Nucleus accumbens (tissue), 56 donors: ENCODE results near the gene CD1C.
"Not testable (repeated sequence)": the region's sequence is repeated elsewhere in the genome, so short reads cannot be mapped to it uniquely, and the experiment has no call there.

ENCODE experiments used
- DNase-seq, 56 donors: peaks; one replicate each; lab custom pipeline; 2025; lab: John Stamatoyannopoulos, UW

CD1C gene

GRCh38 chr1:158289811-158290210 lies at the start of gene CD1C:
Gene CD1C, plus strand, starts transcription at chr1:158289923. Its CDS starts 142 bp downstream, at chr1:158290065.
- DNase-seq: no peak

GRCh38 chr1:158246650-158247049 lies 43.1 kb upstream of the CD1C start:
- DNase-seq: no peak

DNA sequence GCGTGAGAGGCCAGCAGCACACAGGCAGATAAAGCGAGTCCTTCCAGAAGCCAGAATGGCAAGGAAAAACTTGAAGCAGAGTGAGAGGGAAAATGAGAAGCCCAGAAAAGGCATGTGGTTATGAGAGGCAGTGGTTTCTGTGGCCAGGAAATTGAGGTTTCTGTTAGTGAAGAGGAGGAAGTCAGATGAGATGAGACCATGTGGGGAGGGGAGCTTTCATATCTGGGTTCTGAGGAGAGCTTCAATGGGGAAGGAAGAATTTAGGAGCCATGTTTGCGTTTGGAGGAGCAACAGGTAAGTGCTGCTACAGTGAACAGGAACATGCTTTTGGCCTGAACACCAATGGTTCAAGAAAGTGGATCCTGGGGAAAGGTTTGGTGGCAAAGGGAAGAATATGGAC lies 41.6 kb upstream of the CD1C start:
- DNase-seq: peak in 5 of 56 donors; percentile 1 to 15 (median 3)

DNA sequence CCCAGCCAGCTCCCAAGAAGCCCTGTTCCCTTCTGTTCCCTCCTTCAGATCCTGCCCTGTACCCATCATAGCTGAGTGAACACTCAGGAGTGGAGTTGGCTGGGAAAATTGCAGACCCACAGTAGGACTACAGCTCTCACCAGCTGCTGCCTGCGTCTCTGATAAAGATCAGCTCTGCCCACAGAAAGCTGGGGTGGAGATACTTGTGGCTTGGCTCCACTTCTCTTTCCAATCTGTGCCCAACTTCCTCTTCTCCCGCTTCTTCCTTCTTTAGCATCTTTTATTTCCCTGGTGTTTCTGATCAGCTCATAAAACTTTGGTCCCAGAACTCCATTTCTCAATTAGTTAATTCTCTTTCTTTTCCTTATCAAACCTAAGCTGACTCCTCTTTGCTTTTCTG lies 41.0 kb upstream of the CD1C start:
- DNase-seq: no peak

- DNase-seq: no peak
Observed at GRCh38 chr1:158249646-158250045, 40.1 kb upstream of the CD1C start.

DNA sequence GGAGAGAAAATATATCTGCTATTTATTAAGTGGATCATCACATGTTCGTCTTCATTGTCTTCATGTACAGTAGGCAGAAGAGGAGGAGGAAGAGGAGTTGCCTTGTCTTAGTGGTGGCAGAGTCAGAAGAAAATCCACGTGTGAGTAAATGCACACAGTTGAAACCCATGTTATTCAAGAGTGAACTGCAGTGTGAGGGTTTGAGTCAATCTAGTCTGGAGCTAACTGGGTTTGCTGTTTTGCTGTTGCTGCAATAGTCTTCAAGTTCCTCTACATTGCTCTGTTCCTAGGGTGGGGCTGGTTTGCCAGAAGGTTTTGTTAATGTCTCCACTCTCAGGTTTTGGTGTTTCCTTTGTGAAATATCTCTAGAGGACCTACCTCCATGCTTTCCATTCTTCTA lies 38.6 kb upstream of the CD1C start:
- DNase-seq: no peak

DNA sequence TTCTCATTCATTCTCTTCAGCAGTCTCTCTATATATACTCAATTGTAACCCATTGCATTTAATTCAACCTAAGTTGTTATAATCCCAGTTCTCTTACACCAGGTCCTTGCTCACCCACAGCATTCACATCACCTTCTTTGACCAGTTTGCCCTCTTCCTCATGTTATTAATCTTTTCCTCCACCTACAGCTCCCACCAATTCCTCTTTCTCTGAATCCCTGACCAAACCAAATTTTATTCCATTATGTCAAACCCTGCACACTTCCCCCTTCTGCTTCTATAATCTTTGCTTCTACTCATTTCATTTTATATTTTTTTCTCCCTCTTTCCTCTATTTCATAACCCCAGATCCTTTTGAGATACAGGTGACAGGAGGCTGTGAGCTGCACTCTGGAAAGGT lies 34.1 kb upstream of the CD1C start:
- no peak for DNase-seq

DNA sequence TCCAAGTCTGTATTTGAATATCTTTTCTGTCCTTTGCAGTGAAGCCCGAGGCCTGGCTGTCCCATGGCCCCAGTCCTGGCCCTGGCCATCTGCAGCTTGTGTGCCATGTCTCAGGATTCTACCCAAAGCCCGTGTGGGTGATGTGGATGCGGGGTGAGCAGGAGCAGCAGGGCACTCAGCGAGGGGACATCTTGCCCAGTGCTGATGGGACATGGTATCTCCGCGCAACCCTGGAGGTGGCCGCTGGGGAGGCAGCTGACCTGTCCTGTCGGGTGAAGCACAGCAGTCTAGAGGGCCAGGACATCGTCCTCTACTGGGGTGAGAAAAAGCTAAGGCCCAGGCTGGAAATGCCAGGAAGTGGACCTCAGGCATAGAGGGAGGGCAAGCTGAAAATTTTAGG lies 33.0 kb upstream of the CD1C start:
- DNase-seq: not testable (repeated sequence)

DNA sequence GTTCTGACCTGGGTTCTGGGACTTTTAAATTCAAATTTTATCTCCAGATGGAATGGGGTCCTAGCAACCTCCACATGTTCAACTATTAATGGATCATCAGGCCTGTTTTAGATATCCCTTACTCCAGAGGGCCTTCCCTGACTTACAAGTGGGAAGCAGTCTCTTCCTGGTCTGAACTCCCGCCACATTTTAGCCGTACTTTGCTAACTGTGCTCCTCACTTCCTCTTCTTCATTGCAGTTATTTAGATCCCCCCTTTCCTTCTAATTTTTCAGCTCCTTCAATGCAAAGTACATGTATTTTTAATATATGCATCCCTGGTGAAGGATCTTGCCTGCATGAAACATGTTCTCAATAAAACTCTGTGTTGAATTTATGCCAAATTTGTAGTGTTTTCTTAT lies 31.8 kb upstream of the CD1C start:
- no peak for DNase-seq

DNA sequence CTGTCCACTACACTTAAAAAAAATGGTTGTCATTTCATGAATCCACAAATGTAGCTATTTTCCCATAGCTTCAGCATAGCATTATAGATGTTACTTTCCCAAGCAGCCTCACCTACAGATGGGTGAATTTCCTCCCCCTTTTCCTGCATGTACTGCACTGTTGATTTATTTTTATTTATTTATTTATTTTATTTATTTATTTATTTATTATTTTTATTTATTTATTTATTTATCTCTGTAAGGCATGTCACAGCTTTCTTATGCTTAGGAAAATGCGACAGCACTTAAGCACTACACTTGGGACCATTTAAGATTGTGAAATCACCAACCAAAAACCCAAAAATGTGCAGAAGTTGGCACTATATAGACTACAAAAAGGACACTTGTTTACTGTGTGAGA lies 30.6 kb upstream of the CD1C start:
- DNase-seq: no peak

DNA sequence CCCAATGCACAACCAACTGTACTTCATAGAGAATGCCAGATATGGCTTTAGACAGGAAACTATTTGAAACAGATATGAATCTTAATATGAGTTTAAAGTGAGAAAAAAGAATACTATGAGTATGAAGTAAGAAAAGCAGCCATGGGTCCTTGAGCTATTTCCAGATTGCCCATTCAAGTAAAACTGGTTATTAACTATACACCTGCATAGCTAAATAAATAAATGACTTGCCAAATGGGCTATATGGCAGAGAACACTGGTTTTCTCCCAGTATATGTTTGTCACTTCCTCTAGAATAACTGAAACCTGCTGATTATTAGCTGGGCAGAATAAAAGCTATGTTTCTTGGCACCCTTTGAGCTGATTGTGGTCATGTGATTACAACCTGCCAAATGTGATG lies 17.0 kb upstream of the CD1C start:
- DNase-seq: no peak

GRCh38 chr1:158274797-158275196 lies 14.9 kb upstream of the CD1C start:
- DNase-seq: no peak

- DNase-seq: not testable (repeated sequence)
Observed at GRCh38 chr1:158282421-158282820, 7.3 kb upstream of the CD1C start.

DNA sequence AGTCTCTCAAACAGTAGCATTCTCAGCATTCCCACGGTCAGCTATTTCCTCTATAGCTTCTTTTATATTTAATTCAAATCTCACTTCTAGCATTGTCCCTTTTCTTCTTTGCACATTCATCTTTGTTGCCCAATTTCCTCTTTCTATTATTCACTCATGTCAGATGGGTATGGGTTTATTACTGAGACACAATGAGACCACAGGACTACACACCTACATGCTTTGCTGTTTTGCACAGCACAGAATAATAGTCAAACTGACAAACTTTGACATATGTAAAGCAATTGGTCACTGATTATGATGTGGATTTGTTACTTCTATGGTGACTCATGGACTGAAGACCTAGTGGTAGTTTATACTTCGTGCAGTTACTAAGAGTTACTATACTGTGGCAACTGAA lies 5.8 kb upstream of the CD1C start:
- no peak for DNase-seq

DNA sequence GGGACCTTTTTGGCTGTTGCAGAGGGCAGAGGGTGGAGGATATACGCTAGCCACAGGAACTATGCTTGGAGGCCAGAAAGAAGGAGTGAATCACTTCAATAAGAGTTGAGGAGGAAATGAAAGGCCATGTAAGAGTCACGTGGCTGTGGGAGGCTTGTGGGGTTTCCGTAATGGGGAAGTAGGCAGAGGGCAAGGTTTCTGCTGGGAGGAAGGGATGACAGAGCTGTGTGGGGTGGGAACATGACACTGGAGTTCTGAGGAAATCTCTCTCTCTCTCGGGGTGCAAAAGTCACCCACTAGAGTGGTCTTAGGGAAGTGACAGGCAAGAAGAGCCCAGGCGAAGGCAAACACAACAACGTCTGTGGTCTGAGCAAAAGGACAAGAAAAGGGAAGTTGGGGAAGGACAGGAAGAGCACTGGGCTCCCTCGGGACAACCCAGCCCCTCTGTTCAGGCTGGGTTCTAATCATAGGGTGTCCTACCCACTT lies 3.9 kb upstream of the CD1C start:
- peak in 24 of 56 donors; percentile 2 to 38 (median 10) for DNase-seq

GRCh38 chr1:158286487-158286886 lies 3.2 kb upstream of the CD1C start:
- DNase-seq: no peak

DNA sequence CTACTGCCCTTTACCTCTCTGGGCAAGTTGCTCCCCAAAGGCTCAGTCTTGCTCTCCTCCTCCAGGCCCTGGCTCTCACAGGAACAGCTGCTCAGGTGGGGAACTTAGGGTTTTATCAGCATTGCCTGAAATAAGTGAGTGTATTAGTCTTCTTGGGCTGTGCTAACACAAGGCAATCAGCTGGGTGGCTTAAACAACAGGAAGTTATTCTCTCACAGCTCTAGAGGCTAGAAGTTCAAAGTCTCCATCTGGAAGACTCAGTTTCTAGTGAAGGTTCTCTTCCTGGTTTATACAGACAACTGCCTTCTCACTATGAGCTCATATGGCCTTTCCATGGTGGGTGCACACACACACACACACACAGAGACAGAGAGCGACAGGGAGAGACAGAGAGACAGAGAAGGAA lies 2.8 kb upstream of the CD1C start:
- no peak for DNase-seq

DNA sequence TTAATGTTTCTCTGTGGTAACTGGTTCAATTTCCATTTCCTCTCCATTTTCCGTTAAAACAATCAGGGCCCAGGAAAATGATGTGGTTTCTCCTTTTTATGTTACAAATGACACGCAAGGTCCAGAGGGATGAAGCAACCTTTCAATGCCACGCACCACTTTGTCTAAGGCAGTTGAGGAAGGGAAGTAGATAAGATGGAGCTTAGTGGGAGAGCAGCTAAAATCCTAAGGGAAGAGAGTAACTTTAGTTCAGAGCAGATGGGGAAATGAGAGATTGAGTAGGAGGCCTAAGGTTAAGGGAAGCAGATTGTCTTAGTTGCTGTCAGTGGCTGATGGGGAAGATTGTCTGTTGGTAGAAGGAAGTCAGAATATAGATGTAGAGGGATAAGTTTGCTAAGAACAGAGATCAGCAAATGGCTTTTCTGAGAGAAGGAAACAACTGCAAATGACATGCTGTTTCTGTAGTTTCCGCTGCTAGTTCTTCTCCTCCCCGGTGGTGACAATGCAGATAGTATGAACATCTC lies 660 bp downstream of the CD1C start:
- DNase-seq: no peak

DNA sequence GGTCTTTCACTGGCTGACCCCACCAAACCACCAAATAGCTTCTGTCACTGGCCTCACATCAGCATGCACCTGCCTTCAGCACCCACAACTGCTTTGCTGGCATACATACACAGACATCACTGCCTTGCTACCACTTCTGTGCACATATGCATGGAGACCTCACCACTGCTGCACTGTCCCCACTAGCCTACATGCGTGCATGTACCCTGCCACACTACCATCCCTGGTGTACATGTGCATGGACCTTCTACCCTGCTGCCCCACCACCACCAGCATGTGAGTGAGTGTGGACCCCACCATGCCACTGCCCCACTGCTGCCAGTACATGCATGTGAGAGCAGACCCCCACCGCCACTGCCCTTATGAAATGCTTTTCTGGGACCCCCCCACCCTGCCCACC lies 6.1 kb downstream of the CD1C start:
- DNase-seq: no peak

GRCh38 chr1:158310623-158311022 lies 20.9 kb downstream of the CD1C start:
- no peak for DNase-seq

DNA sequence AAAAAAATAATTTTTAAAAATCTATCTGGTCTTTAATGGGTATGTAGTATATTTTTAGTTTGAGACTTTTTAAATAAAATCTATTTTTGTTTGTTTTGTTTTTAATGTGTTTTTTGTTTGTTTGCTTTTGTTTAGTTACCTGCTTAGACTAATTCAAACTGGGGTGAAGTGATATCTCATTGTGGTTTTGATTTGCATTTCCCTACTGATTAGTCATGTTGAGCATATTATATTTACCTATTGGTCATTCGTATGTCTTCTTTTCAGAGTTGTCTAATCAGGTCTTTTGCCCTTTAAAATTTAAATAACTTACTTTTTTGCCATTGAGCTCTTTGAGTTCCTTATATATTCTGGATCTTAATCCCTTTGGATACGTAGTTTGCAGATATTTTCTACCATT lies 21.3 kb downstream of the CD1C start:
- no peak for DNase-seq

- no peak for DNase-seq
Observed at GRCh38 chr1:158323866-158324265, 34.1 kb downstream of the CD1C start.

DNA sequence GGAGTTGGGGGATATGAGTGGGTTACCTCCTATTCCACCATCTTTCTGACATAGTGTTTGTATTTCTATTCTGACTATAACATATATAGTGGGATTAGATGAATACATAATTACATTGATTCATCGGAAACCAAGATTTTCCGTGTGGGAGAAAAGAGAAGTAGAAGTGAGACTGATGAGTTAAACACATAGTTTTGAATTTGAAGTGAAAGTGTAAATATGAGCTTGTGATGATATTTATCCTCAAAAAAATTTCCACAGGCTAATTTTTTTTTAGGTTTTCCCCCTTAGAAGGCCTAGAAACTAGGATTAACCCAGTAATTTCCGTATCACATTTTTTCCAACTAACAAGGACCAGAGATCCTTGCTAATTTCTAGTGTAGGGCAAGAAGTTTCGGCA lies 34.7 kb downstream of the CD1C start:
- DNase-seq: no peak
